Osteocyte (in vitro differentiated cells): Measurements from ENCODE around the gene LARP1. TPM values are rescaled to one million over a fixed set of nuclear protein-coding genes. Genes with fewer than 3 reads are reported as not detected.

Experiments used
- DNase-seq: peaks from one replicate; pipeline ENCODE4 v3.0.0; 2021; ENCODE audit warnings: mixed read lengths; ENCODE audit not compliant: unreplicated experiment; ENCODE audit errors: extremely low spot score
- H3K27ac Mint-ChIP-seq: one replicate; pipeline ENCODE4 v1.8.0; 2021; ENCODE audit warnings: mild to moderate bottlenecking, mixed read lengths; ENCODE audit not compliant: unreplicated experiment
- H3K27me3 Mint-ChIP-seq: one replicate; pipeline ENCODE4 v1.8.0; 2021; ENCODE audit warnings: mixed read lengths; ENCODE audit not compliant: unreplicated experiment
- H3K36me3 Mint-ChIP-seq: one replicate; pipeline ENCODE4 v1.8.0; 2021; ENCODE audit warnings: mixed read lengths; ENCODE audit not compliant: unreplicated experiment
- H3K4me1 Mint-ChIP-seq: one replicate; pipeline ENCODE4 v1.8.0; 2021; ENCODE audit warnings: mixed read lengths; ENCODE audit not compliant: unreplicated experiment
- H3K4me3 Mint-ChIP-seq: one replicate; pipeline ENCODE4 v1.8.0; 2021; ENCODE audit warnings: mild to moderate bottlenecking, moderate library complexity, mixed read lengths; ENCODE audit not compliant: unreplicated experiment
- H3K9me3 Mint-ChIP-seq: one replicate; pipeline ENCODE4 v1.8.0; 2021; ENCODE audit warnings: mixed read lengths; ENCODE audit not compliant: unreplicated experiment
- microRNA-seq: library from miRNA; unstranded; fragments of <30 nt; microRNA quantifications from one replicate; pipeline ENCODE4 v1.1.0, GENCODE V29; 2020; ENCODE audit not compliant: unreplicated experiment
- total RNA-seq: library from RNA; stranded (reverse); gene quantifications from 2 replicates; pipeline ENCODE4 v1.2.1, GENCODE V29; 2021
- TF ChIP-seq, protein P1 (sequence below): fragments of 200-600 bp; sonication (generic); IDR thresholded peaks from 2 replicates; pipeline ENCODE4 v1.5.0; 2021; ENCODE audit warnings: antibody characterized with exemption, mild to moderate bottlenecking, moderate library complexity

Gene LARP1
- total RNA-seq, 1 donor from 2014 or later, result 247 TPM

DNA sequence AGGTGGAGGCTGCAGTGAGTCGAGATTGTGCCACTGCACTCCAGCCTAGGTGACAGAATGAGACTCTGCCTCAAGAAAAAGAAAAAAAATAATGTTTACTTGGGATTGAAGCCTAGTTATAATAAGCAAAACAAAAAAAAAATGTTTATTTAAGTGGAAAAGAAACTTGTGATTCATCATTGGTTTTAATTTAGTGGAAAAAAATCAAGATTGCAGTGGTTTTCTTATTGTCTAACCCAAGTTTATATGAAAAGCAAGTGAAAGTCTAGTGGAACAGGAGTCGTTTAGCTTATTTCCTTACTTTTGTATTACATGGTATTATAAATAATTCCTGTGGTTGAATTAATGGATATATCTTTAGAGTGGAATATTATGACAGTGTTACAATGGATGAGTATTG lies 111.7 kb downstream of the LARP1 start:
- peaks cover 58% of the 10 kb centered on the region for H3K36me3 Mint-ChIP-seq
- no peak for DNase-seq
- H3K4me1 Mint-ChIP-seq, result peaks cover 33% of the 10 kb centered on the region
- TF ChIP-seq, protein P1, sequence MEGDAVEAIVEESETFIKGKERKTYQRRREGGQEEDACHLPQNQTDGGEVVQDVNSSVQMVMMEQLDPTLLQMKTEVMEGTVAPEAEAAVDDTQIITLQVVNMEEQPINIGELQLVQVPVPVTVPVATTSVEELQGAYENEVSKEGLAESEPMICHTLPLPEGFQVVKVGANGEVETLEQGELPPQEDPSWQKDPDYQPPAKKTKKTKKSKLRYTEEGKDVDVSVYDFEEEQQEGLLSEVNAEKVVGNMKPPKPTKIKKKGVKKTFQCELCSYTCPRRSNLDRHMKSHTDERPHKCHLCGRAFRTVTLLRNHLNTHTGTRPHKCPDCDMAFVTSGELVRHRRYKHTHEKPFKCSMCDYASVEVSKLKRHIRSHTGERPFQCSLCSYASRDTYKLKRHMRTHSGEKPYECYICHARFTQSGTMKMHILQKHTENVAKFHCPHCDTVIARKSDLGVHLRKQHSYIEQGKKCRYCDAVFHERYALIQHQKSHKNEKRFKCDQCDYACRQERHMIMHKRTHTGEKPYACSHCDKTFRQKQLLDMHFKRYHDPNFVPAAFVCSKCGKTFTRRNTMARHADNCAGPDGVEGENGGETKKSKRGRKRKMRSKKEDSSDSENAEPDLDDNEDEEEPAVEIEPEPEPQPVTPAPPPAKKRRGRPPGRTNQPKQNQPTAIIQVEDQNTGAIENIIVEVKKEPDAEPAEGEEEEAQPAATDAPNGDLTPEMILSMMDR, result no peak
- H3K27me3 Mint-ChIP-seq, result no peaks in the 10 kb centered on the region
- no peaks in the 10 kb centered on the region for H3K9me3 Mint-ChIP-seq
- H3K4me3 Mint-ChIP-seq, result no peak overlapping the region
- H3K27ac Mint-ChIP-seq, result no peak overlapping the region

Small RNA genes lying within 50 kb of the gene (microRNA-seq; reads per million reads assigned to microRNA genes)
- not detected for gene MIR378H

Other genes with a start within 250 kb of the LARP1 start
- 23.7 and 25.7 TPM in 2 replicates for gene FAXDC2, start 95.2 kb downstream of the LARP1 start, total RNA-seq
- gene CNOT8, start 103.2 kb downstream of the LARP1 start, total RNA-seq, result 49.2 and 61.1 TPM in 2 replicates
- 17.6 and 19.6 TPM in 2 replicates for gene GEMIN5, start 182.8 kb downstream of the LARP1 start, total RNA-seq
- gene MRPL22, start 185.7 kb downstream of the LARP1 start, total RNA-seq, result 35.8 and 39.1 TPM in 2 replicates